Caki2 (cell line): ENCODE measurements around the gene ANKRD33B. TPM values are rescaled to one million over a fixed set of nuclear protein-coding genes. Genes with fewer than 3 reads are reported as not detected.
"Not testable (repeated sequence)": the region's sequence is repeated elsewhere in the genome, so short reads cannot be mapped to it uniquely, and the experiment has no call there.

ENCODE experiments used
- DNase-seq: peaks from one replicate; pipeline ENCODE4 v3.0.0-alpha.2; 2015; ENCODE audit warnings: low read depth
- in situ Hi-C: cut with HindIII; loops from 2 replicates; pipeline ENCODE4 v1.10.0; 2016; ENCODE audit warnings: low sequenced_read_pairs, low pct_unique_long_range_greater_than_20kb, mixed read lengths
- total RNA-seq: library from RNA; depleted of rRNA; stranded (reverse); fragments of >200 nt; shearing (Covaris generic); gene quantifications from 2 replicates; pipeline ENCODE4 v1.2.3, GENCODE V29; 2014; ENCODE audit warnings: low replicate concordance; rRNA removed

ANKRD33B gene
- 8.5 and 9.3 TPM in 2 replicates for total RNA-seq

DNA sequence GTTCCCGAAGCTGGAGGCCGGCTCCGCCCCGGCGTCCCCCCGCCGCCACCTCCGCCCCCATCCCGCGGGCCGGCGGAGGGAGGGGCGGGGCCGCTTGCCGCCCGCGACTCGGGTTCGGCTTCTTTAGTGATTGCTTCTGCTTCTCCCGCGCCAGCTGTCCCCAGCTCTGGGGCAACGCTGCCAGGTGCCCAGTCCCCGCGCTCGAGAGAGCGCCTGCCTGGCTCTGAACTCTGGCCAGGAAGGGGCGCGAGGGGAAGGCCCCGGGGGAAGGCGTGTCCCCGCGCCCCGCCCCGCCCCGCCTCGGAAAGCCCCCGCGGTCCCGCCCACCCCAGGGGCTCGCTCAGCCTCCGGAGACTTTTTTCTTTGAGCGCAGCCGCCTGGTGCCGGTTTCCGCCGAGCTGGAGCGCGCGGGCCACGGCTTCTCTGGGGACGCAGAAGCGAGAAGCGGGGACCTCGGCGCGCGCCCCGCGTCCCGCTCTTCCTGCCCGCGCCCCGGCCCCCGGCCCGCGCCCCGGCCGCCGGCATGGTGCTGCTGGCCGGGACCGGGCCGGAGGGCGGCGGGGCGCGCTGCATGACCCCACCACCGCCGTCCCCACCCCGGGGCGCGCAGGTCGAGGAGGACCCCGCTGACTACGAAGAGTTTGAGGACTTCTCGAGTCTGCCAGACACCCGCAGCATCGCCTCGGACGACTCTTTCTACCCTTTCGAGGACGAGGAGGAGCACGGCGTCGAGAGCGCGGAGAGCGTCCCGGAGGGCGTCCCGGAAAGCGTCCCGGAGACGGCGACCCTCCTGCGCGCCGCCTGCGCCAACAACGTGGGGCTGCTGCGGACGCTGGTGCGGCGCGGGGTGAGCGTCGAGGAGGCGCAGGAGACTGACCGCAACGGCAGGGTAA, at the start of gene ANKRD33B:
TSS of gene ANKRD33B (plus strand) at position 126 of the 893 bp plus-strand sequence. CDS start at position 524, 398 bp downstream.
- DNase-seq = peak; percentile 86
- in situ Hi-C loops = no loop called here

GRCh38 chr5:10514572-10514971, 49.3 kb upstream of the ANKRD33B start:
- in situ Hi-C loops, DNase-seq: not testable (repeated sequence)

DNA sequence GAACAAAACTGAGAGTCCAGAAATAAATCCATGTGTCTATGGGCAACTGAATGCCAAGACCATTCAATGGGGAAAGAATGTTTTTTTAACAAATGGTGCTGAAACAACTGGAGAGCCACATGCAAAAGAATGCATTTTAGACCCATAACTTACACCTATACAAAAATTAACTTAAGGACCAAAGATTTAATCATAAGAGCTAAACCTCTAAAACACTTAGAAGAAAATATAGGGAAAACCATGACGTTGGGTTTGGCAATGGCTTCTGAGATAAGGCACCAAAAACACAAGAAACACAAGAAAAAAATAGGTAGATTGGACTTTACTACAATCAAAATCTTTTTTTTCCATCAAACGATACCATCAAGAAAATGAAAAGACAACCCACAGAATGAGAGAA, 48.4 kb upstream of the ANKRD33B start:
- in situ Hi-C loops = no loop called here
- DNase-seq = no peak

- DNase-seq = peak; percentile 59
- in situ Hi-C loops = no loop called here
Observed at GRCh38 chr5:10518347-10518746, 45.5 kb upstream of the ANKRD33B start.

GRCh38 chr5:10519729-10520128, 44.1 kb upstream of the ANKRD33B start:
- in situ Hi-C loops = no loop called here
- DNase-seq = no peak

DNA sequence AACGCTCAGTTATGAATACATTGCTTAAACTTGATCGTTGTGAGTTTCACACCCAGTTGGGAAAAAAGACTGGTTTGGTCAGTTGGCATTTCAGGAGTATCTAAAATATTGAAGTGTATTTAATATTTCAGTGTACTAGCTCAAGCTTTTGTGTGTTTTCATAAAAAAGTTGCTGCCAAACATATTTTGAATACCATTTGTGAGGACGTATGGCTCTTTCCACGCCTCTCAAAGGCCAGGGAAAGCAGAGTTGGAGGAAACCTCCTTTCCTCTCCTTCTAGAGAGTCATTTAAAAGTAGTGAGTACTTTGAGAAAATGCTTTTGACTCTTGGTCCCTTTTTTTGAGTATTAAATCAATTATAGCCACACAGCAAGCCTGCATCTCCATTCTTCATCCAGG, 43.2 kb upstream of the ANKRD33B start:
- in situ Hi-C loops = no loop called here
- DNase-seq = no peak

- in situ Hi-C loops = no loop called here
- DNase-seq = no peak
Observed at GRCh38 chr5:10521466-10522223, 42.2 kb upstream of the ANKRD33B start.

- in situ Hi-C loops = no loop called here
- no peak for DNase-seq
Observed at GRCh38 chr5:10522224-10522611, 41.7 kb upstream of the ANKRD33B start.

- peak; percentile 29 for DNase-seq
- in situ Hi-C loops = no loop called here
Observed at GRCh38 chr5:10524376-10525123, 39.3 kb upstream of the ANKRD33B start.

DNA sequence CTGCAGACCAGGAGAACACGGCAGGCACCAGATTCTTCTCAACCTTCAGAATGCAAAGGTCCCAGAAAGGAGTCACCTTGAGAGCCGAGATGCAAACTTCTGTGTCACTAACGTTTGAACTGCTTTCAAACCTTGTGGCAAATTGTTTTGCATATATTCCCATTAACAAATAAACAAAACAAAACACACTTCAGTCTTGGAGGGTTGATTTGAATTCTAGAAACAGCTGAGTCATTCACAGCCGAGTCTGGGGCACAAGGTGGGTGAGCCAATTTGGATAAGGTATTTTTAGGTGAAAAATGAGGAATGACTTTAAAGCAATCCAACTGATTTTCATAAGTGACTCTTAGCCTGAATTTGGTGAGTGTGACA, 38.8 kb upstream of the ANKRD33B start:
- peak; percentile 23 for DNase-seq
- in situ Hi-C loops = no loop called here

DNA sequence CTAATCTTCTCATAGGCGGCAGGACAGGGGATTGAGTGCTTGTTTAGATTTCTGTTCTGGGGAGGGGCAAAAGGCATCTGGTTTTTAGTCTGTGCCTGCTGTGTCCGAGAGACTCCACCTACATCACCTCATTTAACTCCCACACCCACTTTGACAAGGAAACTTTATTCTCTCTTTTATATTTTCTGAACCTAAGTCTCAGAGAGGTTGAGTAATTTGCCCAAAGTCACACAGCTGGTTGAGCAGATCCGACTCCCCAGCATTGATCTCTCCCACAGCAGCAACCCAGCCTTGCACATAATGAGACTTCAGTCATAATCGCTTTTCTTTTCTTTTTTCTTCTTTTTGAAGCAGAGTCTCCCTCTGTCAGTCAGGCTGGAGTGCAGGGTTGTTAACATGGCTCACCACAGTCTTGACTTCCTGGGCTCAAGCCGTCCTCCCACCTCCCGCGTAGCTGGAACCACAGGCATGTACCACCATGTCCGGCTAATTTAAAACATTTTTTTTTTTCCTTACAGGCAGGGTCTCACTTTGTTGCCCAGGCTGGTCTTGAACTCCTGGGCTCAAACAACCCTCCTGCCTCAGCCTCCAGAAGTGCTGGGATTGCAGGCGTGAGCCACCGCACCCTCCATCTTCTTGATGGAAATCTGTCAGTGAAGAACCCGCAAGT, 36.5 kb upstream of the ANKRD33B start:
- no peak for DNase-seq
- in situ Hi-C loops = no loop called here

GRCh38 chr5:10528056-10528816, 35.6 kb upstream of the ANKRD33B start:
- peak; percentile 38 for DNase-seq
- in situ Hi-C loops = no loop called here

GRCh38 chr5:10528827-10529226, 35.0 kb upstream of the ANKRD33B start:
- in situ Hi-C loops = no loop called here
- DNase-seq = no peak

DNA sequence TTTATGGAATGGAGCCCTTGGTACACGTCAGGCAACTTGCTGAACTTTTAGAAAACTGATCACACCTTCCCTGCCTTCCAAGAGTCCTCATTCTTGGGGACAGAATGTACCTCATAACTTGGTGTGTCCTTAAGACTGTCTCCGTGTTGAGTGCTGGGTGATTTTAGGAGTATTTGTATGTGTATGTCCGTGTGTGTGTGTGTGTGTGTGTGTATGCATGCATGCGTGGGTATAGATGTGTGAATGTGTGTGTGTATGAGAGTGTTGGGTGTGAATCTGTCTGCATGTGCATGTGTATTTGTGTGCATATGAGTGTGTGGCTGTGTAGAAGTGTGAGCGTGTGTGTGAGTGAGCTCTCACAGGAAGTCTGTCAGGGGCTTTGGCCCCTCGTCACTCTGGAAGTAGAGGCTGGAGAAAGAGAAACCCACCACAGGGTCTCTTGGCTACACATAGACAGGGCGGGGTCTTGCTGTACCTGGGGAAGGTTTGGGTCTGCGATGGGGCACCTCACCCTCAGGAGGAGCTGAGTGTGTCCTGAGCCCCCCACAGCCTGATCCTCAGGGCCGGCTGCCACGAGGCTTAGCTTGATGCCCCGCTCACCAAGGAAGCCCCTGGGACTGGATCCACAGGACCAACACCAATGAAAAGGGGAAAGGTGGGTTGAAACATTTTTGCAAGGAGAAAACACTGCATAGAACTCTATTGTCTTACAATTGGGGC, 33.1 kb upstream of the ANKRD33B start:
- in situ Hi-C loops = no loop called here
- DNase-seq = no peak

GRCh38 chr5:10532421-10532820, 31.4 kb upstream of the ANKRD33B start:
- no peak for DNase-seq
- in situ Hi-C loops = no loop called here

DNA sequence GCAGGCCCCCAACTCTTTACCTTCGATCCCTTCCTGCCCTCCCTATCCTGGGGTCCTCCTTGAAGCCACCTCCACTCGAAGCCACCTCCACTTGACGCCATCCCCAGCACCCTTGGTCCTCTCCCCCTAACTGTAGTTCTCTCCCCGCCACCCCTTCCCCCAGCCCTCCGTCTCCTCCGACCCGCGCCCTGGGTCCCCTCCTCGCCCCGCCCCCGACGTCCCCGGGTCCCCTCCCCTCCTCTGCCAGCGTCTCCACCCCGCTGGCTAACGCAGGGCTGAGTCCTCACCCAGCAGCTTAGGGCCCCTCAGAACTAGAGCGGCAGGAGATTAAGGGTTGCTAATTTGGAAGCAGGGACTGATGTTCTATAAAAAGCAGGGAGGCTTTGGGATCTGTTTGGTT, 30.6 kb upstream of the ANKRD33B start:
- no peak for DNase-seq
- in situ Hi-C loops = no loop called here
